Suprapubic skin (tissue), 4 donors: ENCODE measurements around the gene CCDC188. TPM values are rescaled to one million over a fixed set of nuclear protein-coding genes. Genes with fewer than 3 reads are reported as not detected.

ENCODE experiments used
- DNase-seq, 2 donors: peaks; one replicate each; pipeline ENCODE4 v3.0.0-alpha.2; 2019; ENCODE audit warnings: low spot score in 2 of 2
- H3K27ac ChIP-seq: fragments of 200-600 bp; sonication (generic); one replicate; pipeline ENCODE4 v1.5.1; 2019
- H3K27me3 ChIP-seq: fragments of 200-600 bp; sonication (generic); one replicate; pipeline ENCODE4 v1.5.1; 2019
- H3K36me3 ChIP-seq: fragments of 200-600 bp; sonication (generic); one replicate; pipeline ENCODE4 v1.5.1; 2019
- H3K4me1 ChIP-seq: fragments of 200-600 bp; sonication (generic); one replicate; pipeline ENCODE4 v1.5.1; 2019
- H3K4me3 ChIP-seq: fragments of 200-600 bp; sonication (generic); one replicate; pipeline ENCODE4 v1.5.1; 2019; ENCODE audit warnings: mild to moderate bottlenecking
- H3K9me3 ChIP-seq: fragments of 200-600 bp; sonication (generic); one replicate; pipeline ENCODE4 v1.5.1; 2019
- EP300 ChIP-seq: sonication (generic); formaldehyde crosslinking; IDR thresholded peaks from one replicate; pipeline ENCODE4 v1.6.1; 2017; ENCODE audit warnings: antibody characterized with exemption
- POLR2A ChIP-seq, 2 donors: fragments of 450-650 bp; IDR thresholded peaks; one replicate each; pipeline ENCODE4 v1.6.1; 2017; ENCODE audit warnings: antibody characterized with exemption in 2 of 2, mild to moderate bottlenecking in 2 of 2, moderate library complexity in 2 of 2
- POLR2AphosphoS5 ChIP-seq, 3 donors: sonication (generic); formaldehyde crosslinking; IDR thresholded peaks; one replicate each; pipeline ENCODE4 v1.6.1; 2017; ENCODE audit warnings: antibody characterized with exemption in 3 of 3
- WGBS: methylation state at CpG from one replicate; pipeline ENCODE4 v1.1.5; 2018; 5-methylcytosine and 5-hydroxymethylcytosine counted together
- total RNA-seq, 4 donors: library from RNA; depleted of rRNA; stranded (reverse); fragments of >200 nt; gene quantifications; one replicate each; pipeline ENCODE4 v1.1.0, GENCODE V29; 2016
- TF ChIP-seq, protein P1 (sequence below), 2 donors: fragments of 200-600 bp in 1 of 2; fragments of 450-650 bp in 1 of 2; sonication (generic) in 1 of 2; IDR thresholded peaks; one replicate each; pipeline ENCODE4 v1.5.1; 2016 to 2019; ENCODE audit warnings: antibody characterized with exemption in 2 of 2, mild to moderate bottlenecking in 1 of 2, moderate library complexity in 1 of 2

CCDC188 gene
- total RNA-seq, 4 donors from 2014 or later: 0.34 TPM; not detected in 3

DNA sequence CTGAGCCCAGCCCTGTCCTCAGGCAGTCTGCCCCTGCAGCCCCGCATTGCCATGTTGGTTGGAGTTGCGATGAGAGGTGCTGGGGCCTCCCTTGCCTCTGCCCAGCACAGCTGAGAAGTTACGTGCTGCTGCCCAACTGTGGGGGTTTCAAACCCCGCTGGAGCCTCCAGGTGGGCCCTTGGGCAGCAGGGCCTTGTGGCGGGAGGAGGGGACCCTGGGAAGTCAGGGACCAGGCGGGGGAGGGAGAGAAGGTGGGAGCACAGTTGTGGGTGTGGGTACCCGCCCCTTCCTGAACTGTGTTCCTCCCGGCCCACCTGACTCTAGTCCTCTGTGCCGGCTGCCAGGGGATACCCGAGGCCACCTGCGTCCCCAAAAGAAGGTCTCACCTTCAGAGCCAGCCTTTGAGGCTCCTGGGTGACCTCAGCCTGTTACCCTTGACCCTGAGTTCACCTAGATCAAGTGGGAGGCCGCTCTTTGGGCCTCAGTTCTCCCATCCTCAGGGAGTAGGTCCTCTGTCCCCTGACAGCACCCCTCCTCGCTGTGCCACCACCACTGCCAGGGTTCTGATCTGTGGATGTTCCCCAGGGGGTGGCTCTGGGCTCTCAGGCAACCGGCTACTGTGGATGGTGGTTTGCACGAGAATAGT is 7.7 kb upstream of the CCDC188 start:
- peaks cover 12% of the 10 kb centered on the region for H3K27me3 ChIP-seq
- no peaks in the 10 kb centered on the region for H3K36me3 ChIP-seq
- no peaks in the 10 kb centered on the region for H3K9me3 ChIP-seq
- H3K4me3 ChIP-seq: no peak overlapping the region
- TF ChIP-seq EP300: no peak
- no peak for TF ChIP-seq POLR2A (IDR thresholded peaks at IDR 0.05)
- TF ChIP-seq POLR2AphosphoS5 (IDR thresholded peaks at IDR 0.05): no peak
- TF ChIP-seq, protein P1, sequence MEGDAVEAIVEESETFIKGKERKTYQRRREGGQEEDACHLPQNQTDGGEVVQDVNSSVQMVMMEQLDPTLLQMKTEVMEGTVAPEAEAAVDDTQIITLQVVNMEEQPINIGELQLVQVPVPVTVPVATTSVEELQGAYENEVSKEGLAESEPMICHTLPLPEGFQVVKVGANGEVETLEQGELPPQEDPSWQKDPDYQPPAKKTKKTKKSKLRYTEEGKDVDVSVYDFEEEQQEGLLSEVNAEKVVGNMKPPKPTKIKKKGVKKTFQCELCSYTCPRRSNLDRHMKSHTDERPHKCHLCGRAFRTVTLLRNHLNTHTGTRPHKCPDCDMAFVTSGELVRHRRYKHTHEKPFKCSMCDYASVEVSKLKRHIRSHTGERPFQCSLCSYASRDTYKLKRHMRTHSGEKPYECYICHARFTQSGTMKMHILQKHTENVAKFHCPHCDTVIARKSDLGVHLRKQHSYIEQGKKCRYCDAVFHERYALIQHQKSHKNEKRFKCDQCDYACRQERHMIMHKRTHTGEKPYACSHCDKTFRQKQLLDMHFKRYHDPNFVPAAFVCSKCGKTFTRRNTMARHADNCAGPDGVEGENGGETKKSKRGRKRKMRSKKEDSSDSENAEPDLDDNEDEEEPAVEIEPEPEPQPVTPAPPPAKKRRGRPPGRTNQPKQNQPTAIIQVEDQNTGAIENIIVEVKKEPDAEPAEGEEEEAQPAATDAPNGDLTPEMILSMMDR (IDR thresholded peaks at IDR 0.05): no peak
- no peak for DNase-seq
- H3K4me1 ChIP-seq: peaks cover 12% of the 10 kb centered on the region
- 81% methylated on average over 9 of the region's 15 CpGs for WGBS
- no peak overlapping the region for H3K27ac ChIP-seq

DNA sequence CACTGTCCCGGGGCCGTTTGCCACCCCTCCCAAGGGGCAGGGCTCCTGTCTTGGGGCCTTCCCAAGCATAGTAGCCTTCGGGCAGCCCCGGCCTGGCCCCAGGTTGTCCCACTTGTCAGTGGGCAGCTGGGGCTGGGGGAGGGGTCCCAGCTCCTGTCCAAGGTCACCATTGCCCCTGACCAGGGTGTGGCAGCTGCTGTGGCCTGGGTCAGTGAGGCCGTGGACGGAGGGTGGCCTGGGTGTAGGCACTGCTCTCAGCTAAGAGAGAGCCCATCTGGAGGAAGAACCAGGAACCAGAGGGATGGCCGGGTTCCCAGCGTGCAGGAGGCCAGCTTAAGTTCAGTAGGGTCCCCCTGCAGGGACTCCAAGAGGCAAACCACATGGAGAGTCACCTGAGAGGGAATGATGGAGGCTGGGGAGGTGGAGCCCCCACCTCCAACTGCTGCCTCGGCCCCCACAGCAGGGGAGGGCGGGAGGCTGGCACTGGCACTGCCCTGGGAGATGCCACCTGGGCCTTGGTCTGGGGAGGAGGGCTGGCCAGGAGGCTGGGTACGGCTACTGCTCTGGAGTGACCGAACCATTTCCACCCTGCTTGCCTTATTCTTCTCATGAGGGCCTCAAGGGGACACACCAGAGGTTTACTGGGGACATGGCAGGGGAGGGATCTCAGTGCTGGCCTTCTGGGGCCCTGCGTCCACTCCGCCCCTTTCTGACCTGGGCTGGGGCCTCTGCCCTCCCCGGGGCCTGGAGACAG is 6.8 kb upstream of the CCDC188 start:
- Histone ChIP-seq H3K36me3 (no peaks in the 10 kb centered on the region), H3K4me3 (no peak overlapping the region), H3K27me3 (peaks cover 12% of the 10 kb centered on the region), H3K4me1 (peaks cover 12% of the 10 kb centered on the region), H3K9me3 (no peaks in the 10 kb centered on the region), H3K27ac (no peak overlapping the region)
- 37% methylated on average over 11 of the region's 15 CpGs for WGBS
- DNase-seq: no peak
- TF ChIP-seq EP300 (no peak), POLR2AphosphoS5 (IDR thresholded peaks at IDR 0.05) (no peak), POLR2A (IDR thresholded peaks at IDR 0.05) (no peak)
- TF ChIP-seq, protein P1 (IDR thresholded peaks at IDR 0.05): no peak

DNA sequence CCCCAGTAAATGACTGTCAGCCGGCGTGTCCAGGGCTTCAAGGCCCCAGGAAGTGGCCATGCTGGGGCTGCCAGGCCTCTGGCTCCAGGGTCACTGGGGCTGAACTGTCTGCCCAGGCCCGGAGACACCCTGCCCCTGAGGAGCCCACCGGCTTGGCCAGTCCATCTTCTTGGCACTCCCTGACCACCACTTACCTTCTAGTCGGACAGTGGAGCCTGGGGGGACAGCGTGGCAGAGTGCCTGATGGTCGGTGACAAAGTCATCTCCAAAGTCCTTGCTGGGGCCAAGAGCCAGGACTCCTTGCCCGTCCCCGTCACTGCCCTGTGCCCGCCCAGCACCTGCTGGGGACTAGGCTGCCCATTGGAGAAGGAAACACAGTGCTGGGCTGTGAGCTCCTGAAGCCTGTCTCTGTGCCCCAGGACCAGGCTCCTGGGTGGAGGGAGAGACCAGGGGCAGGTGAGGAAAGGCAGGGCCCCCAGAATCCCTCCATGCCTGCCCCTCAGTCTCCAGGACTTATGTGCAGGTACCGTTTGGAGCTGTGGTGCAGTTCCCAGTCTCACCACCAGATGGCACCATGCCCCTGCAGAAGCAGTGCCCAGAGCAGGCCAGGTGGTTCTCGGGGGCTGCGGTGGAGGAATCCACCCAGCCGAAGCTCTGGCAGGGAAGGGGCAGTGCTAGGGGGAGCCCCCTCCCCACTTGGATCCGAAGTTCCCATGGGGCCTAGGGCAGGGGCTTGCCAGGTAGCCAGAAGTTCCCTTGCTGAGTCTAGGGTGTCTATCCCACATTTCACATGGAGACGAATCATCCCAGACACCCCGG is 6.0 kb upstream of the CCDC188 start:
- DNase-seq: peak; percentile 92 to 93
- H3K27me3 ChIP-seq: peaks cover 12% of the 10 kb centered on the region
- H3K4me3 ChIP-seq: no peak overlapping the region

DNA sequence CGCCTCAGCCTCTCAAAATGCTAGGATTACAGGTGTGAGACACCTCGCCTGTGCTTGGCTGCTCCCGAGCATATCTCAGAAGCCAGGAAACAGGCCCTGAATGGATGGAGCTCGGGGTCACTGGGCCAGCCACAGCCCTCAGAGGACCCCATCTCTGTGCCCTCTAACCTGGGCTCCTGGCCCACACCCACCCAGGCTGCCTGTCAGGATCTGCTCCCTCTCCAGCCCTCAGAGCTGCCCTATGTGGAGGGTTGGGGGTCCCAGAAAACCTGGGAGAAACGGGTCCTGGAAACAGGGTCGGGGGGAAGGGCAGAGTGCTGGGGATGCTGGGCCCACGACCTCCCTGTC is 5.2 kb upstream of the CCDC188 start:
- TF ChIP-seq, protein P1 (IDR thresholded peaks at IDR 0.05): no peak
- no peak for TF ChIP-seq POLR2AphosphoS5 (IDR thresholded peaks at IDR 0.05)
- H3K4me1 ChIP-seq: peaks cover 12% of the 10 kb centered on the region
- DNase-seq: no peak
- H3K4me3 ChIP-seq: no peak overlapping the region
- H3K27ac ChIP-seq: no peak overlapping the region
- 52% methylated on average over 7 of the region's 7 CpGs for WGBS
- H3K27me3 ChIP-seq: peaks cover 12% of the 10 kb centered on the region
- H3K9me3 ChIP-seq: no peaks in the 10 kb centered on the region
- no peaks in the 10 kb centered on the region for H3K36me3 ChIP-seq

More for the DNA sequence above, 6.0 kb upstream of the CCDC188 start:
- no peaks in the 10 kb centered on the region for H3K9me3 ChIP-seq
- H3K27ac ChIP-seq: no peak overlapping the region
- H3K36me3 ChIP-seq: no peaks in the 10 kb centered on the region
- no peak for TF ChIP-seq EP300
- TF ChIP-seq, protein P1 (IDR thresholded peaks at IDR 0.05): peak; percentile 97 to 99
- 43% methylated on average over 11 of the region's 17 CpGs for WGBS
- peaks cover 12% of the 10 kb centered on the region for H3K4me1 ChIP-seq
